ENCODE data around the gene LIPC.

The LIPC gene

GRCh38 chr15:58561321-58561720 is 129.5 kb downstream of the LIPC start:
- no peak for DNase-seq

- no peak for DNase-seq
Measured at GRCh38 chr15:58562135-58562534, 130.3 kb downstream of the LIPC start.

- DNase-seq: no peak
Measured at GRCh38 chr15:58564981-58565380, 133.2 kb downstream of the LIPC start.

- no peak for DNase-seq
Measured at GRCh38 chr15:58565619-58566018, 133.8 kb downstream of the LIPC start.

- DNase-seq: no peak
Measured at GRCh38 chr15:58566029-58566428, 134.2 kb downstream of the LIPC start.

- no peak for DNase-seq
Measured at GRCh38 chr15:58568157-58568571, 136.4 kb downstream of the LIPC start.

- DNase-seq: no peak
Measured at GRCh38 chr15:58569455-58569854, 137.7 kb downstream of the LIPC start.

GRCh38 chr15:58571491-58571890 is 139.7 kb downstream of the LIPC start:
- no peak for DNase-seq

GRCh38 chr15:58572521-58572920 is 140.7 kb downstream of the LIPC start:
- no peak for DNase-seq

- no peak for DNase-seq
Measured at GRCh38 chr15:58573270-58573669, 141.5 kb downstream of the LIPC start.

GRCh38 chr15:58574631-58575030 is 142.8 kb downstream of the LIPC start:
- no peak for DNase-seq

GRCh38 chr15:58575045-58575786 is 143.4 kb downstream of the LIPC start:
- no peak for DNase-seq

GRCh38 chr15:58576657-58577056 is 144.9 kb downstream of the LIPC start:
- DNase-seq: no peak

GRCh38 chr15:58582160-58582559 is 150.4 kb downstream of the LIPC start:
- DNase-seq: no peak

GRCh38 chr15:58583171-58583908 is 151.5 kb downstream of the LIPC start:
- DNase-seq: no peak

- DNase-seq: no peak
Measured at GRCh38 chr15:58584789-58585461, 153.1 kb downstream of the LIPC start.

- DNase-seq: no peak
Measured at GRCh38 chr15:58585693-58586443, 154.1 kb downstream of the LIPC start.

- no peak for DNase-seq
Measured at GRCh38 chr15:58587486-58587885, 155.7 kb downstream of the LIPC start.

GRCh38 chr15:58588096-58588495 is 156.3 kb downstream of the LIPC start:
- DNase-seq: no peak

- DNase-seq: no peak
Measured at GRCh38 chr15:58589047-58589446, 157.3 kb downstream of the LIPC start.

- DNase-seq: no peak
Measured at GRCh38 chr15:58590236-58590635, 158.4 kb downstream of the LIPC start.

- DNase-seq: no peak
Measured at GRCh38 chr15:58590926-58591325, 159.1 kb downstream of the LIPC start.

GRCh38 chr15:58593870-58594269 is 162.1 kb downstream of the LIPC start:
- no peak for DNase-seq

All from stimulated activated CD4-positive, alpha-beta T cell treated with anti-CD3 and anti-CD28 coated beads, Interleukin-4, amount 100 ng/mL, for 4 hours (primary cell).